ENCODE results near the gene ZDHHC15. TPM values are rescaled to one million over a fixed set of nuclear protein-coding genes. Genes with fewer than 3 reads are reported as not detected.

The ZDHHC15 gene
- total RNA-seq, 1 donor from 2014 or later, result 0.15 TPM

DNA sequence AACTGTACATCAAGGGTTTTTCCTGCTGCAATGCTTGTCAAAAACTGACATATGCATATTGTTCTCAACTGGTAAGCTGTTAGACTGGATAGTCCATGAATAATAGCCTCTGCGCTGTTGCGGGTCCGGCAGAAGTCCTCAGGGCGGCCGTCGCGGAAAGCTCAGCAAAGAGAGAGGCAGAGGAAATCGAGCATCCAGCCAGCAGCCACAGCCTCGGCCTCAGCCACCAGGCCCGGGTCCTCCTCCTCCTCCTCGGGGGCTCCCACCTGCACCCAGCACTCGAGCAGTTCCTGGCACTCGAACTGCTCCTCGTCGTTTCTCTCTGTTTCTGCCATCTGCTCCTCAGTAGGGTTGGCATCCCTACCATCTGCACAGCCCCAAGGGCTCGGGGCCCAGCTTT lies 195.2 kb downstream of the ZDHHC15 start:
- Mint-ChIP-seq H3K27ac (ENCODE audit: unreplicated experiment) (no peak overlapping the region), H3K9me3 (ENCODE audit: low read depth) (peaks cover 54% of the 10 kb centered on the region), H3K36me3 (ENCODE audit: low read depth) (peaks cover 28% of the 10 kb centered on the region), H3K4me1 (ENCODE audit: low read depth) (no peaks in the 10 kb centered on the region), H3K4me3 (ENCODE audit: unreplicated experiment) (no peak overlapping the region), H3K27me3 (ENCODE audit: low read depth) (no peaks in the 10 kb centered on the region)
- TF ChIP-seq, protein P1, sequence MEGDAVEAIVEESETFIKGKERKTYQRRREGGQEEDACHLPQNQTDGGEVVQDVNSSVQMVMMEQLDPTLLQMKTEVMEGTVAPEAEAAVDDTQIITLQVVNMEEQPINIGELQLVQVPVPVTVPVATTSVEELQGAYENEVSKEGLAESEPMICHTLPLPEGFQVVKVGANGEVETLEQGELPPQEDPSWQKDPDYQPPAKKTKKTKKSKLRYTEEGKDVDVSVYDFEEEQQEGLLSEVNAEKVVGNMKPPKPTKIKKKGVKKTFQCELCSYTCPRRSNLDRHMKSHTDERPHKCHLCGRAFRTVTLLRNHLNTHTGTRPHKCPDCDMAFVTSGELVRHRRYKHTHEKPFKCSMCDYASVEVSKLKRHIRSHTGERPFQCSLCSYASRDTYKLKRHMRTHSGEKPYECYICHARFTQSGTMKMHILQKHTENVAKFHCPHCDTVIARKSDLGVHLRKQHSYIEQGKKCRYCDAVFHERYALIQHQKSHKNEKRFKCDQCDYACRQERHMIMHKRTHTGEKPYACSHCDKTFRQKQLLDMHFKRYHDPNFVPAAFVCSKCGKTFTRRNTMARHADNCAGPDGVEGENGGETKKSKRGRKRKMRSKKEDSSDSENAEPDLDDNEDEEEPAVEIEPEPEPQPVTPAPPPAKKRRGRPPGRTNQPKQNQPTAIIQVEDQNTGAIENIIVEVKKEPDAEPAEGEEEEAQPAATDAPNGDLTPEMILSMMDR (IDR thresholded peaks at IDR 0.05), result no peak
- peak; percentile 67 for DNase-seq (ENCODE audit: low spot score)

Other genes starting within 250 kb of the ZDHHC15 start
- gene UPRT, start 249.0 kb downstream of the ZDHHC15 start, total RNA-seq, result 11.7 to 12.8 TPM (median 11.7 TPM) in 3 replicates

All from chondrocyte (in vitro differentiated cells).